ENCODE measurements around the gene MYO3B.
"Not testable (repeated sequence)": the region's sequence is repeated elsewhere in the genome, so short reads cannot be mapped to it uniquely, and the experiment has no call there.

MYO3B gene

DNA sequence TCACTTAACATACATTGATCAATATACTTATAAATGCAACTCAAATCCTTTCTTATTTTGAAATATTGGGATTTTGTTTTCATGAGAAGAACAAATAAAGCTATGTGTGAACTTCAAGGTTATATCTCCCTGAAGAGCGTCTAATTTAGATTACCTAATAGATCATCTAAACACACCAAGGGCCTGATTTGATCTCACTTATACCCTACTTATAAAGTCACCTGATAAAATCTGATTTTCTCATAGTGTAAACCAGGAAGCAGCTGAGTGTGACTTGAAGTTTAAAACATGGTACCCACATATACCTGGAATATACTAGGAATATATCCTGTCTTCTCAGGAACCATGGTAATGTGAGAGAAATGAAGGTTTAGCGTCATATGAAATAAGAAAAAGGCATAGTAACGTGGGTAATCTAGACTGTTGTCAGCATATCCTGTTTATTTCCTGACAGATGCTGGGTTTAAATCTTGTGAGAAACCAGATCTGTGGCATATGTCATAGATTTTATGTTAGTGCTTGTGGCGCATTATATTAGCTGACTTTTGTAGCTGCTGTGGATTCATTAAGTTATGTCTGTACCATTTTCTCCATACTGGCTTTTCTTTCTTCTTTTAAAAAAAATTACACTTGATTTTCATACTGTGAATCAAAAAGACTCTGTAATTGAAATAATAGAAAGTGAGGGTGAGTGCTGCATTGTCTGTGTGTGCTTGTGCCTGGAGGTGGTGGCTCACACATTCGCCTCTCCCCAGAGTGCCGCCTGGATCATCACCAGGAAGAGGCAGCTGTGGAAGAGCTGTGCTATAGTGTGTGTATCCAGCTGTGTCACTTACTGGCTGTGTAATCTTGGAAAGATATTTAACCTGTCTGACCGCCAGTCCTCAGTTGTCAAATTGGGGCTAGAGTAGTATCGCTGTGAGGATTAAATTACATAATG is 164.0 kb downstream of the MYO3B start:
- no peak for DNase-seq (ENCODE audit: low read depth in 2 of 2)

DNA sequence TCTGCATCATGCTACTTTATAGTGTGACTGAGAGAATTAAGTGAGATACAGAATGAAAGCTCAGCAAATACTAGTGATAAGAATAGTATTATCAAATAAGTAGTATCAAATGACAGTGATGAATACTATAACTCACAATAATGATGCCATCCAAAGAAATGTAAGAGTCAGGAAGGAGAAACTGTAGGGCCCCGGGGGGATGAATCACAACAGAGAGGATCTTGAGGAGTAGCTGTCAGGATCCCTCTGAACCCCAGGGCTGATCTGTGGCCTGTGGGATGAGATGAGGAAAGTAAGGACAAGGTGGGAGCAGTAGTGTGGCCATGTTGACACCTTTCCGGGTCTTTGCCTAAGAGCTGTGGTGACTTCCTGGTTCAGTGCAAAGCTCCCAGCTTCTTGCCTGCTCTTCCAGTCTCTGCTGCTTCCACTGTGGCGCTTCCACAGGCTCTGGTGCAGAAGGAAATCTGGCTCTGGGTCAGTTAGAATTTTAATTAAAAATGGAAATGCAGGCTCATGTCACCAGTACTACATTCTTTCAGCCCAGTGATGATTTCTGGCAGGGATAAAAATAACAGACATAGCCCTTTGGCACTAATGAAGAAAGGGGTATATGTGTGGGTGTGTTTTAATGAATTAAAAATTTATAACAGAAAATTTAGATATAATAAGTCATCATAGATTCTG is 166.9 kb downstream of the MYO3B start:
- no peak for DNase-seq (ENCODE audit: low read depth in 2 of 2)

DNA sequence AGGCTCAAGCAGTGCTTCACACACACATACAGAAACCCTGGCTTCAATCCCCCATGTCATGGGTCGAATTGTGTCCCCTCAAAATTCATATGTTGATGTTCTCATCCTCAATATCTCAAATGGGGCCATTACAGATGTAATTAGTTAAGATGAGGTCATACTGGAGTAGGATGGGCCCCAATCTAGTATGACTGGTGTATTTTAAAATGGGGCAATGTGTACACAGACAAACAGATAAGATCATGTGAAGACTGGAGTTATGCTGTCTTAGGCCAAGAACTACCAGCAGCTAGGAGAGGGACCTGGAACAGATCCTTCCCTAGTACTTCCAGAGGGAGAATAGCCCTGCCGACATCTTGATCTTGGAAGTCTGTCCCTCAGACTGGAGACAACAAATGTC is 167.7 kb downstream of the MYO3B start:
- DNase-seq (ENCODE audit: low read depth in 2 of 2): no peak

DNA sequence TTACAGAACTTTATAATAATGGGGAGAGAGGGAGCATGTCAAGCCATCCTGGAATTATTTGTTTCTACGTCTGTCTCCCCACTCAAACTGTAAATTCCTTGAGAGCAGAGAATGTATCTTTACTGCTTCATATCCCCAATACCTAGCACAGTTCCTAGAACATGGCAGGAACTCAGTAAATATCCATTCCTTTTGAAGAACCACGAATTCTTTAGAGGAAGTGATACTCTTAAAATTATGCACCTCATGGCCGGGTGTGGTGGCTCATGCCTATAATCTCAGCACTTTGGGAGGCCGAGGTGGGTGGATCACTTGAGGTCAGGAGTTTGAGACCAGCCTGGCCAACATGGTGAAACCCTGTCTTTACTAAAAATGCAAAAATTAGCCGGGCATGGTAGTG is 171.3 kb downstream of the MYO3B start:
- DNase-seq (ENCODE audit: low read depth in 2 of 2): not testable (repeated sequence)

DNA sequence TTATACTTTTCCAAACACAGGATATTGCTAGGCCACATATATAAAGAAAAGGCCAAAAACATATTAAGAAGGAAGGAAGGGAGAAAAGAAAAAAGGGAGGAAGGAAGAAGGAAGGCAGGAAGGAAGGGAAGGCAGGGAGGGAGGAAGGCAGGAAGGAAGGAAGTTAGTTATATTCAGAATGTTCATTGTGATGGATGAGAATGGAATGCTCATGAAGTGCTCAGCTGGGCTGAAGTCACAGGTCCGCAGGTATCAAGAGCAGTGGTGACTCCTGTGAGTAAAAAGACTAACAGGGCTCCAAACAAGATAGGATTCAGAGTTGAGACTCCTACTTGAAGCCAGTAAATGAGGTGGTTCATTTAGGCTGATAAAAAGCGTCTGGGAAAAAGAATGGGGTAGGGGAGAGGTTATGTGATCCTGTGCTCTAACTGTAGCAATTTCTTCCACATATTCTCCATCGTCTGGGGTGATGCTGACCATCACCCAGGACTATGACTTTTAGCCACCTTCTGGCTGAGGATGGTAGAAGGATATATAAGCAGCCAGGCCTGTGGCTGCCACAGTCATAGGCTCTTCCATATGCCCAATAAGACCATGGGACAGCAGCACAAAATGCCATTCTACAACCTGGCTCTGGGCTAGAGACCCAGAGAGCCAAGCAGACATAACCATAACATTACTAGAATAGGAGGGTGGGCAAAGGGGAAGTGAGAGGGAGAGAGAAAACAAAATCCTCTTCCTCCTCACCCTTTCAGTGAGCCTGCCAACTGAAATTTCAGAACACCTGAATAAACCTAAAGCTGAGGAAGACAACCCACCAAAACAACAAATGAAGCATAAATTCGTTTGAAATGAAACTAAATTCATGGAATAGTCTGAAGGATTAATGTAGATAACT is 173.2 kb downstream of the MYO3B start:
- no peak for DNase-seq (ENCODE audit: low read depth in 2 of 2)

DNA sequence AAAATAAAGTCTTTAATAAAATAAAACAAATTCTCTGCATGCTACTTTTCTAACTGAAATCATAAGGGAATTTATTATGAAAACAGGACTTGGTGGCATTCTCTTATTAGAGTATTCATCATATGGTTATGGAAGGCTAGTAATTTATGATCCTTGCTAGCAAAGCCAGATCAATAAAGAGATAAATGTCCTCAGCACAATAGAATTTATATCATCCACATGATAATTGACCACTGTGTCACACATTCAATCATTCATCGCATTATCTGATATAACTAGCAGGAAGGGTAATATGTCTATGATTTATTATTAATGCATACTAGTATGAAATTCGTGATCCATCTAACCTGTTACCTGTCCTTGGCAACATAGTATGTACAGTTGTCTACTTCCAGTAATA is 175.8 kb downstream of the MYO3B start:
- no peak for DNase-seq (ENCODE audit: low read depth in 2 of 2)

DNA sequence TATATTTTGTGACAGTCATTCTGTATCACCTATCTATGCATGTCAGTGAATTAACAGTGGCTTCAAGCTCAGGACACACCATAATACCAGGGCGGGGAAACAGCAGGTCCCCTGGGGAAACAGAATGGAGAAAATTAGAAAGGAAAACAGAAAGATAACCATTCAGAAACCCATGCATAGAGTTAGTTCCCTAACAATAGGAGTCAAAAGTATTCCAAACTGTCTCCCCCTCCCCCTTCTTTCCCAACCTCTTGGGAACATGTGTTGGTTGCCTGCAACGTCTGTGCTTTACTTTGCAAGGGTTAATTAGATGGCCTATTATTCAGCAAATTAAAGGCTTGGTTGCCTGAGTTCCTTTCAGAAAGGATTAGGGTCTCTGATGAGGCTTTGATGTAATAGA is 176.4 kb downstream of the MYO3B start:
- DNase-seq (ENCODE audit: low read depth in 2 of 2): no peak

DNA sequence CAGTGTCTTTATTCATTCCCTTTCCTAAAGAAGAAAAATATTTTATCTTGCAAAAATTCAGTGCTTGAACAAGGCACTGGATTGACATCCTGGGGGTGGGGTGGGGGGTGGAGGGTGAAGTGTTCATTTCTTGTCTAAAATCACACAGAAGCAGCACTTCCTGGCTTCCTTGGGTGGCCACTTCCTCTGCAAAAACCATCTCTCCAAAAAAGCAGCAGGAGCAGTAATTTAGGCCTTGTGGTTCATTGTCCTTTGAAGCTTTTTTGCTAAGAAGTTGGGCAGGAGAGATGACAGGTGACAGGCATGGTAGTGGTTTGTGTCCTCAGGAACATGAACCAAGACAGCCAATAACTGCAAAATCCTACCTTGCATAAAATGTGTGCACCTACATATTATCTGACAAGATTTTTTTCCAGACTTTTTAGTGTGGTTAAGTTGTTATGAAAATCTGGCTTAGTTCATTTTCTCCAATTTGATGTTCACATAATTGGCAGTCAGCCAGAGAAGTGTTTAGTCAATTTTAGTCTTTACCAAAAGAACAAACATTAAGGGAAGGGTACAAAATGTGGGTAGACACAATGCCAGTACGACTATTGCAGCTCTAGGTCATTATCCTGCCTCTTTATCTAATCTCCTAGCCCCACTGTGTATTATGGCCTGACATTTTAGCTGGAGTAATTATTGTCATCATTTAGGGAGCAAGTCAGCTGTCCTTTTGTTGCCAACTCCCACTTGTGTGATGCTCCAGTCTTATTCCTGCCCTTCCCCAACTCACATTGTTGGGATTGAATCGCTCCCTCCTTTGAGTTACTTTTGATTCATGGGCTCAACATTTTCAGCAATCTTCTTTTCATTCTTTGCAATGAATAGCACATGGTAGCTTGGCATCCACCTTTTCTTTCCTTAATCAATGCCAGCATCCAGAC is 177.2 kb downstream of the MYO3B start:
- DNase-seq (ENCODE audit: low read depth in 2 of 2): no peak

DNA sequence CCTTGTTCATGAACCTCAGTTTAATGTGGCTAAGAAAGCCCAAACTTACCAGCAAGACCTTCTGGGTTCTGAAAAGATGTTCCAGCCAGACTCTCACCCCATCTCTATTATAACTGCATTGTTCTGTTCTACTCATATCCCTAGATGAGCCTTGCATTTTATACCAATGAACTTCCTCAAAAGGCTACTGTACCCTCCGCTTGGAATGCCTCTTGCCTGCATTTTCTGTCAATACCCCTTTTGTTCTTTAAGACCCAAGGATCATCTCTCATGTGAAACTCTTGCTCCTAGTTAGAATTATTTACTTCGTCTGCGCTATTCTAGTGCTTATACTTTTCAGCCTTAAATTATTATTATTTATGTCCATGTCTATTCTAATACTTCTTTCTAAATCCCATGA is 181.5 kb downstream of the MYO3B start:
- no peak for DNase-seq (ENCODE audit: low read depth in 2 of 2)

DNA sequence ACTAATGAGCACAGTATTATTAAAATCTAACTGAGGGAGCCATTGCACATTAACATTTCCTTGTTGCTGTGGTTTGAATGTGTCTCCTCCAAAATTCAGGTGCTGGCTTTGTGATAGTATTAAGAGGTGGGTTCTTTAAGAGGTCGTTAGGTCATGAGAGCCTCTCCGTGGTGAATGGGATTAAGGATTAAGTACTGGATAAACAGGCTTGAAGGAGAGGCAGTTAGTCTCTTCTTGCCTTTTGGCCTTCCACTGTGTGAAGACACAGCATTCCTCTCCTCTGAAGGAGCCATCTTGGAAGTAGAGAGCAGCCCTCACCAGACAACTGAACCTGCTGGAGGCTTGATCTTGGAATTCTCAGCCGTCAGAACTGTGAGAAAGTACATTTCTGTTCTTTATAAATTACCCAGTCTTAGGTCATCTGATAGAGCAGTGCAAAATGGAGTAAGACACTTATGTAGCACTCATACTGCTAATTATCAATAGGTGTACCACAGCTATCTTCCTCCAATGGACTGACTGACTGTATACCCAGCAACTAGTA is 182.7 kb downstream of the MYO3B start:
- DNase-seq (ENCODE audit: low read depth in 2 of 2): no peak

DNA sequence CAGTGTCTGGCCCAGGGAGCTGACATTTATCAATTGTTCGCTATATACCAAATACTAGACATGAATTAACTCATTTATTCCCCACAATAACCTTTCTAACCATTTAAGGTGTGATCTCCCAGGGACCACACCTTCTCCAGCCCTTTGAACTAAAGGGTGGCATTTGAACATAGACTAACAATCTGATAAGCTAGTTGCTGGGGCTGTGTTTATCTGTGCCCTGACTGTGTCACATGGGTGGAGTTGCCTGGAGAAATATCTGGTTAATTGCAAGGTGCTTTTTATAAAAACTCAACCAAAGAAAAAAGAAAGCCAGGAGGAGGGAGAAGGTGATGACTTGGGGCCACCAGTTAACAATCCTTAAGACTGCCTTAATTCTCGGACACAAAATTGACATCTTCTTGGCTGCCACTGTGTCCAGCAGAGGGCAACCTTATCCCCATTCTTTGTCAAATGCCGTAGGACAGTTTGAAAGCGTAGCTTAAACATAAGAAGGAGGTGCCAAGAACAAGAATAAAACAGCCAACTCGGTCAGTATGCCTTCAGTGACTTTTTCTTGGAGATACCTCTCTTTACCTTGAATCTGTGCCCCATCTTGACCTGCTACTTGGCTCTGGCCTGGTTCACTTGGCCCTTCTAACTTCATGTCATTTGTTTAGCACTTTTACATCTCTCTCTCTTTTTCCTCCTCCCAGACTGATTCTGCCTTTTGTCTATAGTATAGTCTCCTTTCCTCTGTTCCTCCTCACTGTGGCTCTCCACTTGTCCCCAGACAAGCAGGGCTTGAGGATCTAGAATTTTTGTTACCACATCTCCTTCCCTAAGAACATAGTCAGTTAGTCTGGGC is 183.4 kb downstream of the MYO3B start:
- peak in 1 of 2 donors; percentile 17 for DNase-seq (ENCODE audit: low read depth in 2 of 2)

DNA sequence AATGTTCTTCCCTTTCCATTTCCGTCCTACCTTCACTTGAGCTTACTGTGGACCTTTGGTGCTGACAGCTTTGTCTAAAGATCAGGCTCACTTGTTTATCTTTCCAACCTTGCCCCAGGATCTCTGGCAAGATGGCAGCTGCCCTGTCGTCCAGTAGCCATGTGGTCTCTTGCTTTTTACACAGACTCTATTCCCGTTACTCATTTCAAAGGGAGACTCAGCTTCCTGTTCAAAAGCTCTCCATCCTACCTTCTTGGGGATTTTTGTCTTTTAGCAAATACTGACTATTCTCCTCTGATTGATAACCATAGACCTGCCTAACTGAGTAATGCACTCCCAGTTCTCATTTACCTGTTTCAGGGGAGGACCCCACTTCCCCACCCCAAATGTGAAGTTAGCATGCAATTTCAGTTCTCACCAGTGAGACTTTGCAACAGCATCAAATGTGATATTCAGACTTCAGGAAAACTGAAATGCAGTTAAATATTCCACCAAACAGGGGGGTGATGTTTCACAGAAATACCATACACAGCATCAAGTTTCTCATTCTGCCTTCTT is 184.4 kb downstream of the MYO3B start:
- no peak for DNase-seq (ENCODE audit: low read depth in 2 of 2)

DNA sequence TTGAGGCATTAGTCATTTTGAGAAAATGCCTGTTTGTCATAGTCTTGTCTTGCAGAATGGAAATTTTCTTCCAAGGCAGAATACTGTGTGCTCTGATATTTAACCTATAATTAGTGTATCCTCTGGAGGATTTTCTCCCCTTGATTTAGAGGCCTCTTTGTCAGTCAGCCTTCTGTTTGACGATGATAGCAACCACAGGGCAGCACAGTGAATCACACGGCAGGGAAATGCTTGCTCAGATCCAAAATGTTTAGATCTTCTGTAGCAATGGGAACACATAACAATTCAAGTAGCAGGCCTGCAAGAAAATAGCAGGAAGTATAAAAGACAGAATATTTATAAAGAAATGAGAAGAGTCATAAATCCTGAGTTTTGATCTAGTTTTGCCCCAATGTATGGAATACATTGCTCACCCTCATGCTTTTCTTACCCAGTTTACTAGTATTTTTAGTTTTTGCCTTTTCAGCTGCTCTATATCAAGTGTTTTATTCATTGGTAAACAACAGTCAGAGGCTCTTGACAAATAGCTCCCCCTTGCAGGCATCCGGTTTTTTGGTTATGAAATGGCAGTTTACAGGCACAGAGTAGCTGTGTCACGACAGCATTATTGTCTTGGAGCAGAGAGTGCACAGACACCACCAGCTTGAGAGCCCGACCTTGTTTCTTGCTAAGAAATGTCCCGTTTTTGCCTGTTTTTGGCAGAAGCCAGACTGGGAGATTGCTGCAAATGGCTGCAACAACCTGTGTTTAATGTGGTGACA is 185.1 kb downstream of the MYO3B start:
- DNase-seq (ENCODE audit: low read depth in 2 of 2): no peak

DNA sequence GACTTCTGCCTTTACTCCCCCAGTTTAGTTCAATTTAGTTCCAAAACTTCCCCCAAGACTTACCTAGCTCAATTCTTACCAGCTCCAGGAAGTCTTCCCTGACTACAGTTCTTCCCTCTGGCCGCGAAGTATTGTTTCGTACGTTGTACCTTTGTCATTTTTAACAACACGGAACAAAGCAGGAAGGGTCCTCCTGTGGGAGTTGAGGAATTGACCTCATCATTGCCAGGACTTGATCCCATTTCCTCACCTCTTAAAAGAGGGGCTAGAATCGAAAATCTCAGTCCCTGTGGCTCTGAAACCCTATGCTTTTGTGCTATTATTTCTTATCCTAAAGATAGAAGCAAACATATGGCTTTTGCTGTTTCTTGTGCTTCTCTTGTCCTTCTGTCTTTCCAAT is 187.1 kb downstream of the MYO3B start:
- no peak for DNase-seq (ENCODE audit: low read depth in 2 of 2)

DNA sequence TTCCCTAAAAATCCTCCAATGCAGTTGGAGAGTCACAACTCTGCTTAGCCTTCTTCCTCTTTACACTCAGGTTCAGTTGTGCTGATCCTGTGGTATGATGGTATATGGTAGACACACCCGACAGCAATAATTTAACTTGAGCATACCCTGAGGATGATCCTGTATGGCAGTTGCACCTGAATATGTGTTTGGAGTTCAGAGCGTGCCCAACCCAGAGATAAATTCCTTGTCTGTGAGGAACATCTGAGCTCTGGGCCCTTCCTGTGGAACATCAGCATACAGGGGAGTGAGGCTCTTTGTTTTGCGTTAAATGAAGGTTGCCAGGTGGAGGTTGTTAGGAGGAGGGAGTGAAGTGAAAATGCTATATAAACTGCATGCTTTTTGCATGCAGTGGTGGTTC is 187.7 kb downstream of the MYO3B start:
- no peak for DNase-seq (ENCODE audit: low read depth in 2 of 2)

DNA sequence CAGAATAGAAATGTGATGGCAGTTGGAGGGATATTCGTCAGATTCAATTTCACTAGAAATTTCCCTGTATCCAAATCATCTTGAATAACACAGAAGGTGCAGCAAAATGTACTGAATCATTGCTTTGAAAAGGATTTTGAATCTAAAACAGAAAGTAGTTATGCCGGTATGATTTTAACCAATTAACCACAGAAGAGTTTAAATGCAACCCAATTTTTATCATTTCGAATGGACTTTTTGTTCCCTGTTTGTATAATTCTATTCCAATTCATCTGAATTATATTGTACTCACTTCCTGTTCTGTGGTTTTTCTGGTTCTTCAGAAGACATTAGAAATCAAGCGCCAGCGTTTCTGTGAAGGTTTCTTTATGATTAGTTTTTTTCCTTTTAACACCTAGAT is 190.4 kb downstream of the MYO3B start:
- no peak for DNase-seq (ENCODE audit: low read depth in 2 of 2)

DNA sequence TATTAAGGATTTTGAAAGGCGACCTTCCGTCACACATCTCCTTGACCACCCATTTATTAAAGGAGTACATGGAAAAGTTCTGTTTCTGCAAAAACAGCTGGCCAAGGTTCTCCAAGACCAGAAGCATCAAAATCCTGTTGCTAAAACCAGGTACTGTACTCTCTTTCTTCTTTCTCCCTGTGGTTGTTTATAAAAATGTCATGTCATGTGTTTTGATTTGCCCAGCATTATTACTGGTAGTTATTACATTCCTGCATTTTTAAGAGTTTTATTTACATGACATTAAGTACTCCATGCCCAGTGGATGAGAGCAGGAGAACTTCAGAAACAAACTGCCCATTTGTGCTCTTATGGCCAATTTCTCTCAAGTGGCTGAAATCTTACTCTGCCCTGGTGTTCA is 191.3 kb downstream of the MYO3B start:
- DNase-seq (ENCODE audit: low read depth in 2 of 2): no peak

DNA sequence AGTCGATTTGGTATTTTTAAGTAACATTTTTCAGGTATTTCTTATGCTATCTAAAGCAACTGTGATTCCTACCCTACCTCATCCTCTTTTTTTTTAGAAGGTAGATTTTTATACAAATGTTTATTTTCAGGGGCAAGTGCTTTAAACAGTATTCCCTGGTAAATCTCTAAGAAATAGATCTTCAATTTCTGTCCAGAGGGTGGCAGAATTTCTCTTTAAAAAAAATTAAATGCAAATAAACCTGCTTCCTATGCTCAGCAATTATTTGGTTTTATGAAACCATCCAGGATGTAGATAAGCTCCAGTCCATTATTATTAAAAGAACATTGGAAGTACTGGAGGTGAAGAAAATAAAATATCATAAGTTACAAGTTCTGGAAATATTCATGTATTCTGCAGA is 191.9 kb downstream of the MYO3B start:
- no peak for DNase-seq (ENCODE audit: low read depth in 2 of 2)
